HepG2 (cell line): ENCODE results near the gene ATL2. TPM values are rescaled to one million over a fixed set of nuclear protein-coding genes. Genes with fewer than 3 reads are reported as not detected.

Experiments used
- ATAC-seq: fragments of 200-7000 bp; cut with Tn5 transposase; 3 replicates; pipeline ENCODE4 v1.9.1; 2020; ENCODE audit warnings: mild to moderate bottlenecking, moderate library complexity
- BruUV-seq: library from RNA; stranded (reverse); fragments of 400-500 nt; replicated peaks from 2 replicates; lab custom pipeline; 2021; lab: Mats Ljungman, UMichigan
- CTCF ChIA-PET: fragments of 300-600 bp; formaldehyde crosslinking; extraction: SDS; loops from one replicate; lab custom pipeline; 2021; ENCODE audit warnings: low total read pairs, inconsistent platforms, low intra/inter-chr PET ratio; lab: Yijun Ruan, JAX
- POLR2A ChIA-PET: fragments of 350-600 bp; sonication (Branson Sonifier 250); formaldehyde crosslinking; loops from one replicate; lab custom pipeline; 2020; ENCODE audit warnings: antibody characterized with exemption, inconsistent platforms; lab: Yijun Ruan, JAX
- DNase-seq: peaks from one replicate; pipeline ENCODE4 v3.0.0-alpha.2; 2015; ENCODE audit warnings: low spot score
- FAIRE-seq: peaks from 3 replicates; lab custom pipeline; 2011; peaks lifted over from hg19 to GRCh38; lab: Jason Lieb, UNC
- H2AFZ ChIP-seq: one replicate; pipeline ENCODE4 v1.6.1; 2011; ENCODE audit warnings: low read length, inconsistent platforms
- H3K27ac ChIP-seq: fragments of 300-600 bp; 3 replicates; pipeline ENCODE4 v1.8.0; 2011; ENCODE audit warnings: mixed run types, mild to moderate bottlenecking, mixed read lengths, low read length, inconsistent platforms; ENCODE audit not compliant: insufficient read depth; ENCODE audit errors: extremely low read length
- H3K27me3 ChIP-seq, 2 experiments: fragments of 200-600 bp in 1 of 2; 2 replicates in 1 of 2; 3 replicates in 1 of 2; pipeline versions ENCODE4 v1.6.0 to v1.8.0; 2011; ENCODE audit warnings: low read length in 2 of 2, mild to moderate bottlenecking in 2 of 2, moderate library complexity in 2 of 2, inconsistent platforms in 1 of 2; ENCODE audit not compliant: insufficient read depth in 2 of 2, control insufficient read depth in 1 of 2
- H3K36me3 ChIP-seq, 2 experiments: fragments of 200-600 bp in 1 of 2; replicated peaks in 1 of 2; 2 replicates in 1 of 2; 3 replicates in 1 of 2; pipeline versions ENCODE4 v1.5.1 to v1.8.0; 2011; ENCODE audit warnings: low read length in 2 of 2, inconsistent platforms in 1 of 2; ENCODE audit not compliant: insufficient read depth in 2 of 2, control insufficient read depth in 1 of 2
- H3K4me1 ChIP-seq: 2 replicates; pipeline ENCODE4 v1.5.1; 2012; ENCODE audit warnings: low read length, inconsistent platforms; ENCODE audit not compliant: insufficient read depth
- H3K4me2 ChIP-seq: 2 replicates; pipeline ENCODE4 v1.6.0; 2011; ENCODE audit warnings: low read depth, low read length, inconsistent platforms
- H3K4me3 ChIP-seq, 3 experiments: fragments of 200-600 bp in 1 of 3; sonication (generic), shearing (Covaris generic) in 1 of 3; replicated peaks in 1 of 3; 2 replicates each; pipeline ENCODE4 v1.5.1; 2011 to 2016; ENCODE audit warnings: low read length in 3 of 3, inconsistent platforms in 2 of 3, low read depth in 2 of 3, mild to moderate bottlenecking in 2 of 3, control low read depth in 1 of 3, mixed read lengths in 1 of 3; ENCODE audit not compliant: insufficient read depth in 1 of 3
- H3K79me2 ChIP-seq: one replicate; pipeline ENCODE4 v1.6.1; 2011; ENCODE audit warnings: low read length, inconsistent platforms; ENCODE audit not compliant: insufficient read depth
- H3K9ac ChIP-seq: 2 replicates; pipeline ENCODE4 v1.6.0; 2011; ENCODE audit warnings: mild to moderate bottlenecking, low read depth, low read length, inconsistent platforms; ENCODE audit not compliant: insufficient read depth
- H3K9me3 ChIP-seq: 2 replicates; pipeline ENCODE4 v1.5.1; 2012; ENCODE audit warnings: mild to moderate bottlenecking, low read length
- H4K20me1 ChIP-seq: 2 replicates; pipeline ENCODE4 v1.6.0; 2011; ENCODE audit warnings: inconsistent platforms, mild to moderate bottlenecking, low read length, moderate library complexity; ENCODE audit not compliant: insufficient read depth
- ATF5 ChIP-seq: sonication (generic); formaldehyde crosslinking; IDR thresholded peaks from 2 replicates; pipeline ENCODE4 v1.4.0; 2020; ENCODE audit warnings: mild to moderate bottlenecking, low read depth, missing genetic modification reagents
- CENPX ChIP-seq: sonication (generic); formaldehyde crosslinking; IDR thresholded peaks from 2 replicates; pipeline ENCODE4 v1.9.0; 2021; ENCODE audit warnings: mild to moderate bottlenecking, missing genetic modification reagents, moderate library complexity
- GRHL1 ChIP-seq: sonication (generic); formaldehyde crosslinking; conservative IDR thresholded peaks from 2 replicates; pipeline ENCODE4 v1.8.0; 2022; ENCODE audit warnings: missing genetic modification reagents
- MEIS1 ChIP-seq: sonication (generic); formaldehyde crosslinking; IDR thresholded peaks from 2 replicates; pipeline ENCODE4 v1.9.0; 2021; ENCODE audit warnings: mild to moderate bottlenecking, missing genetic modification reagents, moderate library complexity, borderline replicate concordance
- MTF2 ChIP-seq: sonication (generic); formaldehyde crosslinking; IDR thresholded peaks from 2 replicates; pipeline ENCODE4 v1.5.0; 2020; ENCODE audit warnings: missing genetic modification reagents, borderline replicate concordance
- RNF2 ChIP-seq: fragments of 450-650 bp; conservative IDR thresholded peaks from 2 replicates; pipeline ENCODE4 v1.6.1; 2016; ENCODE audit warnings: low read depth
- SALL1 ChIP-seq: sonication (generic); formaldehyde crosslinking; IDR thresholded peaks from 2 replicates; pipeline ENCODE4 v1.8.0; 2022; ENCODE audit warnings: mild to moderate bottlenecking, missing genetic modification reagents
- SNAPC5 ChIP-seq: sonication (generic); formaldehyde crosslinking; IDR thresholded peaks from 2 replicates; pipeline ENCODE4 v1.8.1; 2023; ENCODE audit warnings: mild to moderate bottlenecking, missing genetic modification reagents, borderline replicate concordance
- TAF1 ChIP-seq: sonication (generic); formaldehyde crosslinking; IDR thresholded peaks from 2 replicates; pipeline ENCODE4 v1.4.0; 2020; ENCODE audit warnings: missing genetic modification reagents
- TCF12 ChIP-seq, 2 experiments: fragments of 450-650 bp in 1 of 2; sonication (generic) in 1 of 2; formaldehyde crosslinking in 1 of 2; IDR thresholded peaks; 2 replicates each; pipeline versions ENCODE4 v1.6.1 to v1.8.0; 2017 to 2022; ENCODE audit warnings: antibody characterized with exemption in 1 of 2, mild to moderate bottlenecking in 1 of 2, missing genetic modification reagents in 1 of 2, moderate library complexity in 1 of 2
- TCF7 ChIP-seq: sonication (generic); IDR thresholded peaks from 2 replicates; pipeline ENCODE4 v1.6.1; 2016; ENCODE audit warnings: antibody characterized with exemption, low read depth
- TOE1 ChIP-seq: sonication (generic); formaldehyde crosslinking; IDR thresholded peaks from 2 replicates; pipeline ENCODE4 v1.4.0; 2020; ENCODE audit warnings: mild to moderate bottlenecking, missing genetic modification reagents
- TRIM22 ChIP-seq: fragments of 450-650 bp; IDR thresholded peaks from 2 replicates; pipeline ENCODE4 v1.6.1; 2017
- TSC22D2 ChIP-seq: sonication (generic); formaldehyde crosslinking; IDR thresholded peaks from 2 replicates; pipeline ENCODE4 v1.5.1; 2020; ENCODE audit warnings: missing genetic modification reagents, mild to moderate bottlenecking, borderline replicate concordance
- ZBTB8A ChIP-seq: sonication (generic); formaldehyde crosslinking; IDR thresholded peaks from 2 replicates; pipeline ENCODE4 v1.4.0; 2020; ENCODE audit warnings: mild to moderate bottlenecking, low read depth, missing genetic modification reagents, borderline replicate concordance
- ZNF878 ChIP-seq: sonication (generic); formaldehyde crosslinking; IDR thresholded peaks from 2 replicates; pipeline ENCODE4 v1.8.1; 2023; ENCODE audit warnings: mild to moderate bottlenecking, missing genetic modification reagents, moderate library complexity
- ZUFSP ChIP-seq: sonication (generic); formaldehyde crosslinking; IDR thresholded peaks from 2 replicates; pipeline ENCODE4 v1.9.0; 2021; ENCODE audit warnings: missing genetic modification reagents, mild to moderate bottlenecking, borderline replicate concordance
- WGBS: methylation state at CpG from one replicate; pipeline ENCODE4 v1.1.6; 2017; ENCODE audit warnings: low lambda C conversion rate; 5-methylcytosine and 5-hydroxymethylcytosine counted together
- in situ Hi-C: cut with HindIII; loops from 2 replicates; pipeline ENCODE4 v1.10.0; 2017; ENCODE audit warnings: low pct_unique_long_range_greater_than_20kb; ENCODE audit not compliant: extremely low pct_ligation_motif_present
- intact Hi-C: fragments of 100-400 bp; cut with micrococcal nuclease; formaldehyde crosslinking; loops from one replicate; pipeline ENCODE4 v1.10.0; 2022; ENCODE audit not compliant: unreplicated experiment
- polyA plus RNA-seq, 8 experiments: library from polyadenylated mRNA; depleted of rRNA in 3 of 8; stranded (reverse) in 7 of 8; unstranded in 1 of 8; fragments of >200 nt; fragmentation: Illumina TruSeq in 4 of 8; extraction: Trizol in 4 of 8; gene quantifications; 2 replicates each; pipeline versions ENCODE4 v1.2.1 to v1.2.3, GENCODE V29; 2011 to 2016; ENCODE audit warnings: low read depth in 4 of 8, missing spikeins in 1 of 8, mixed read lengths in 1 of 8; ENCODE audit not compliant: insufficient read depth in 1 of 8
- total RNA-seq, 5 experiments: library from RNA; depleted of rRNA; stranded (reverse); fragments of >200 nt; fragmentation: Illumina TruSeq; extraction: Trizol; gene quantifications; 2 replicates each; pipeline ENCODE4 v1.2.3, GENCODE V29; 2016; ENCODE audit warnings: low read depth in 1 of 5

The ATL2 gene
- total and polyA plus RNA-seq, 2 of the 13 experiments (the other 11 are each of a cell fraction or from before 2014, with no cell fraction given): 56.5 to 119 TPM

- peak overlapping the region; percentile 92 for H3K4me2 ChIP-seq
- peak overlapping the region; percentile 86 for H3K27ac ChIP-seq
- FAIRE-seq: no peak
- TF ChIP-seq TRIM22 (no peak), GRHL1 (CRISPR knock-in tag) (no peak), SALL1 (CRISPR knock-in tag) (peak; percentile 80), MTF2 (CRISPR knock-in tag) (0 out of 2 replicates have a peak, but pooled peaks have one; percentile 33), SNAPC5 (CRISPR knock-in tag) (no peak), ATF5 (CRISPR knock-in tag) (no peak), MEIS1 (no peak), TAF1 (CRISPR knock-in tag) (no peak), TCF12 (IDR thresholded peaks at IDR 0.05) (no peak), TCF12 (CRISPR knock-in tag; IDR thresholded peaks at IDR 0.05) (no peak), TOE1 (CRISPR knock-in tag) (no peak), TCF7 (no peak), ZNF878 (CRISPR knock-in tag) (no peak), ZBTB8A (no peak), ZUFSP (CRISPR knock-in tag) (no peak), RNF2 (no peak), TSC22D2 (CRISPR knock-in tag) (no peak), CENPX (CRISPR knock-in tag) (no peak)
These were observed 29.0 kb upstream of the ATL2 start for GRCh38 chr2:38405917-38406596.

More at GRCh38 chr2:38405917-38406596, 29.0 kb upstream of the ATL2 start:
- peak overlapping the region; percentile 49 to 56 (median 51) for H3K4me3 ChIP-seq
- BruUV-seq: no TSS peak
- ChIA-PET POLR2A (interaction anchor here (1.0 to 2.9 kb wide), 6 partner anchors 10 to 135 kb away, joined by 3 to 28 read pairs (median 7); partner anchors contain the start of gene ATL2), CTCF (no interaction called here)
- intact Hi-C loops: loop anchor here (1.0 to 2.0 kb wide), 2 partner anchors 27 to 30 kb away; no protein-coding TSS in a partner anchor
- no peaks in the 10 kb centered on the region for H3K79me2 ChIP-seq
- DNase-seq: peak; percentile 68
- ATAC-seq: peak; percentile 77
- peak overlapping the region; percentile 65 for H2AFZ ChIP-seq
- H3K9ac ChIP-seq: peak overlapping the region; percentile 62
- WGBS: 21% methylated on average over 9 of the region's 9 CpGs
- peaks cover 55% of the 10 kb centered on the region for H3K4me1 ChIP-seq
- in situ Hi-C loops: no loop called here
- no peaks in the 10 kb centered on the region for H4K20me1 ChIP-seq
- no peaks in the 10 kb centered on the region for H3K36me3 ChIP-seq
- peaks cover 11% of the 10 kb centered on the region for H3K9me3 ChIP-seq
- no peaks in the 10 kb centered on the region for H3K27me3 ChIP-seq
